GM19468 (cell line): ENCODE data around the gene COQ4.
"Not testable (repeated sequence)": the region's sequence is repeated elsewhere in the genome, so short reads cannot be mapped to it uniquely, and the experiment has no call there.

Source experiments
- ATAC-seq: cut with Tn5 transposase; IDR thresholded peaks from one replicate; pipeline ENCODE4 v1.9.1; 2021; ENCODE audit warnings: mild to moderate bottlenecking, moderate library complexity, moderate number of reproducible peaks; ENCODE audit not compliant: unreplicated experiment; ENCODE audit errors: extremely low read depth

Gene COQ4

DNA sequence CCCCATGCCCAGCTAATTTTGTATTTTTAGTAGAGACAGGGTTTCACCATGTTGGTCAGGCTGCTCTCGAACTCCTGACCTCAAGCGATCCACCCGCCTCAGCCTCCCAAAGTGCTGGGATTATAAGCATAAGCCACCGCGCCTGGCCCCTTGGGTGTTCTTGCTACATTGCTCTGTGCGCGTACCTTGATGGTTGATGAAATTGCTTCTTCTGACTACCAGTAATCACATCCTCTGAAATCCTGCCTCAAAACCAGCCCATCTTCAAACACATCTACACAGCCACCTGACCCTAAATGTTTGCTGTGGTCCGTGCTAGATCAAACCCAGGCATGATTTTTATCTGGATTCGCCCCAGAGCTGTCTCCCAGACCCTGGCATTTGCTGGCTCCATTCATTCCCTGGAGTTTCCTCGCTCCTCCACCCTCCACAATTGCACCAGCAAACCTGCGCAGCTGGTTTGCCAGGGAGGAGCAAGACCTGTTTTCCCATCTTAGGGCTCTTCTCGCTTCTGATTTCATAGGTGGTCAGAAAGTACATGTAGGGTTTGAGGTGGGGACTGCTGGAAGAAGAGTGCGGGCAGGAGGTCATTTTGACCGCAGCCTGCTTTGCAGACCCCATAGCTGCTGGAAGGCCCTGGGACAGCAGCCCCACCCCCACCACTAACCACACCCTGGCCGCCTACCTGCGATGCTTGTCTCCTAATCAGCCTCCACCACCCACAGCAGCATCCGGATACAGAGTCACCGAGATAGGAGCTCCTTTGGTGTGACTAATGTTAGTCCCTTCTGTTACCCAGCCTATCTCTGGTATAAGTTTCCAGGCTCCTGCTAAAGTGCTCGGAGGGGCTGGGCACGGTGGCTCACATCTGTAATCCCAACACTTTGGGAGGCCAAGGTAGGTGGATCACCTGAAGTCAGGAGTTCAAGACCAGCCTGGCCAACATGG lies 23.8 kb upstream of the COQ4 start:
- no peak for ATAC-seq

DNA sequence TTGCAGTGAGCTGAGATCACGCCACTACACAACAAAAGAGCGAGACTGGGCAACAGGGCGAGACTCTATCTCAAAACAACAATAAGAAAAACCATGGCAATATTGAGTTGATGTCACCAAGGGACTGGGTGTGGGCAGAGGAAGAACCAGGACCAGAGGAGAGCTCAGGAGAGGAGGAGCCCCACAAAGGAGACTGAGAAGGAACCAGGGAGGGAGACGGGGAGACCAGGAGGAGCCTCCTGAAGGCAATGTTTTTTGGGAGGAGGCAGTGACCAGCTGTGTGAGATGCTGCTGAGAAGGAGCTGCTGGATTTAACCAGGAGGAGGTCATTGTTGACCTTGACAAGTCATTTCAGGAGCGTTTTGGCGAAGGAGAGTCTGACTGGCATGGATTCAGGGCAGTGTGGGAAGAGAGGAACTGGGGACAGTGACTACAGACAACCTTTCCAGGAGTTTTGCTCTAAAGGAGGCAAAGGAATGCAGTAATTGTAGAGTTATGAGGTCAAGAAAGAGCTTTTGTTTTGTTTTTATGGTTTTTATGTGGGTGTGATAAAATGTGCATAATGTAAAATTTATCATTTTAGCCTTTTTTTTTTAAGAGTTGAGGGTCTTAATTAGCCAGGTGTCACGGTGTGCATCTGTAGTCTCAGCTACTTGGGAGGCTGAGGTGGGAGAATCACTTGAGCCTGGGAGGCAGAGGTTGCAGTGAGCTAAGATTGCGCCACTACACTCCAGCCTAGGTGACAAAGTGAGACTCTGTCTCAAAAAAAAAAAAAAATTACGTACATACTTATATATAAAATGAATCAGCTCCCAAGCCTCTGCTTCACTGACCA lies 18.3 kb upstream of the COQ4 start:
- no peak for ATAC-seq

DNA sequence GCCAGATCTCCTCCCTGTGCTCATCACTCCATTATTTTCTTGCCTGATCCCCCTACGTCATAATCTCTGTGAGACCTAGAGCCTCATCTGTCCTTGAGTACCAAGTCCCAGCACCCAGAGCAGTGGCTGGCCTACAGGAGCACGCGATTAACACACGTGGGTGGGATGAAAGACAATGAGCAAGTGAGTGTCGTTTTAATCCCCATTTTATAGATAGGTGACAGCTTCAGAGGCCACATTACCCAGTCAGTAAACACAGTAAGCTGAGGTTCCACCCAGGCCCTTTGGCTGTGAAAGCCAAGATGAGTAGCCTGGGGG lies 17.7 kb upstream of the COQ4 start:
- no peak for ATAC-seq

DNA sequence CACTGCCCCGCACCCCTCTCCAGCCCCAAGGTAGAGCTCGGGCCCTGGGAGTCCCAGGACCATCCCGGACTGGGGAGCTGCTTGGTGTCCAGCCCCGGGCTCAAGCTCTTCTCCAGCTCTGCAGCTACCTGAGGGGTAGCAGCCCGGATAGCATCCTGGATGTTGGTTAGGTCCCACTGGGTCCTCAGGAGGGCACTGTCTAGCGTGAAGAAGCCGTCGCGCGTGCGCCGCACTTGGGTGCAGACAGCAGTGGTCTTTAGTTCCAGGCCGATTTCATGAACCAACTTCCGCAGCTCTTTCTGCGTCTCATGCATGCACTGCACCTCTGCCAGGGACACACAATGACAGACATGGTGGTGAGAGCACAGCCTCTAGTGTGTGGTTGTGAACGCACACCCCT lies 13.1 kb upstream of the COQ4 start:
- ATAC-seq: no peak

DNA sequence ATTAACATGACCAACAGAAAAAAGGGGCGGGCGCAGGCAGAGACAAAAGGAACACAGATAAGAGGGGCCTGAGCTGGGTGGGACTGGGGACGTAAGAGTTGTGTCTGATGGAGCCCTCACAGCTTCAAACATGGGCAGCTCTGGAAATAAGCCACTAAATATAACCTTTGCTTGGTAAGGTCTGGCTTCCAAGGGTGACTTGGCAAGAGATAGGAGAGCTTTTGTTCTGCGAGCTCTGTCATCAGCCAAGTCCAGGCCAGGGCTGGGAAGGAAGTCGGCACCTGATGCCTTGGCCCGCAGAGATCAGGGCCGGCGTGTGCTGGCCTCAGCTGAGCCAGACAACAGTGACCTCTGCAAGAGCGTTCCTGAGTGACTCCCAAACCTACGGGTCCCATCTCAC lies 12.2 kb upstream of the COQ4 start:
- ATAC-seq: no peak

DNA sequence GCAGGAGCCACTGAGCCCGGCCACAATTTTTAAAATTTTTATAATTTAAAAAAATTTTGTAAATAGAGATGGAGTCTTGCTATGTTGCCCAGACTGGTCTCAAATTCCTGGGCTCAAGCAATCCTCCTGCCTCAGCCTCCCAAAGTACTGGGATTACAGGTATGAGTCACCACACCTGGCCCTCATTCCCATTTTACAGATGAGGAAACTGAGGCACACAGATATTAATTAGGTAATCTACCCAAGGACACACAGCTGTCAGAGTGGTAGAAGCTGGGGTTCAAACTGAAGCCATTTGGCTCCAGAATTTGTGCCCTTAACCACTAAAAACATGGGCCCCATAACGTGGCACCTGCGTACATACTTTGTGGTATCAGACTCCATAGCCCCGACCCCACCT lies 7.9 kb upstream of the COQ4 start:
- ATAC-seq: no peak

DNA sequence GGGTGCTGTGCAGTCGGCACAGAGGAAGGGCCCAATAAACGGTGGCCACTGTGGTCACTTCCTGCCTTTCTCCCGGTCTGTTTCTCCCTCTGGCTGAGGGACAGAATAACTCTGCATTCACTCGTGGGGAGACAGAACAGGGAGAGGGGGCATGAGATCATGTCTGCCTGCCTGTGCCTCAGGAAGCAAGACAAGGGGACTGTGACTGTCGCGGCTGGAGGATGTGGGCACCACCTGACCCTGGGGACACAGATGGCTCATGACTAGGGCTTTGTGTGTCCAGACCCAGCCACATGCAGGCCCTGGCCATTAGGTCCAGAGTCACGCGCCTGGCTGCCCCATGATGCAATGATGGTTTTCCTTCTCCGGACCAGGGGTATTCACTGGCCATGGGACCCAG lies 6.2 kb upstream of the COQ4 start:
- ATAC-seq: no peak

DNA sequence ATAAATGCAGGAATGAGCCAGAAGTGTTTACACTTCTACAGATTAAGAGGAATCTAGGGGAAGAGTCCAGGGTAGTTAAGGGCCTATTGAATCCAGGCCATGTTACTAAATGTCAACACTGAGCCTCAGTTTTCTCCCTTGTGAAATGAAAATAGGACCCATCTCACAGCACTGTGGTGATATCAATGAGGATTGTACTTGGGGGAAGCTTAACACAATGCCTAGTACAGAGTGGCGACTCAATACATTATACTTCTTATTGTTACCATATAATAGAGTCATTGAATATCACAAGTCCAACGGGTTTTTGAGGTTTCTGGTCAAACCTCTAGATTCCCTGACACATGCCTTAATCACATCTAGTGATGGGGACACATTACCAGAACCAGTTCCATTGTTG lies 5.0 kb upstream of the COQ4 start:
- ATAC-seq: no peak

DNA sequence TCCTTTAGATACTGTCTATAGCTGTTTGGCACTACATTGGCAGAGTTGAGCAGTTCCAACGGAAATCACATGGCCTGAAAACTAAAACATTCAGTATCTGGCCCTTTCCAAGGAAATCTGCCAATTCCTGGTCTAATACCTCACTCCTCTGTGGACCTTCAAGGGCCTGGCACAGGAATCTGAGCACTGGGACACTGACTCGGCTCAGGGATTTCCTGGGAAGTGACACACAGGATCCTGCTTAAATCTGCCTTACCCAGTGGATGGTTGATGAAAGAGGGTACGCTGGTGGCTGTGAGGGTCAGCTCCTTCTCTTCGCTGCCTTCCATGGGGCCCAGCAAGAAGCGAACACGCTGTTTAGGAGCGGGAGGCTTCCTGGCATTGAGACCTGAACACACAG lies 1.3 kb upstream of the COQ4 start:
- no peak for ATAC-seq

DNA sequence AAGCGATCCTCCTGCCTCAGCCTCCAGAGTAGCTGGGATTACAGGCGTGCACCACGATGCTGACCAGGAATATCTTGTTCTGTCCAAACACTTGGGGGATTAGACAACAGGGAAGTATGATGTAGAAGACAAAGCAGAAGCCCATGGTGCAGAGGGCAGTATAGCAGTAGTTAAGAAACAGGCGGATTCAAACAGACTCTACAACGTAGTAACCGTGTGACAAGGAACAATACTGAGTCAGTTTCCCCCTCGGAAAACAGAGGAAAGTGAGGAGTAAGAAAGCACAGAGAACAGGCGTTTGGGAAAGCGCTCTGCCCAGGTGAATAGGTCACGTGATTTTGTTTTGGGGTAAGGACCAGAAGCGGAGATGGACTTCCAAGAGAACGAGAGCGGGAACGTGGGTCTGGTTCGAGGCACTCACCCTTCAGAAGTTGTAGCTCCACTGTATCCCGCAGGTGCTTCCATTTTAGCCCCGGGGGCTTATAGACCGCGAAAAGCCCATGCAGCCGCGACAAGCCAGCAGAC lies 698 bp upstream of the COQ4 start:
- no peak for ATAC-seq

DNA sequence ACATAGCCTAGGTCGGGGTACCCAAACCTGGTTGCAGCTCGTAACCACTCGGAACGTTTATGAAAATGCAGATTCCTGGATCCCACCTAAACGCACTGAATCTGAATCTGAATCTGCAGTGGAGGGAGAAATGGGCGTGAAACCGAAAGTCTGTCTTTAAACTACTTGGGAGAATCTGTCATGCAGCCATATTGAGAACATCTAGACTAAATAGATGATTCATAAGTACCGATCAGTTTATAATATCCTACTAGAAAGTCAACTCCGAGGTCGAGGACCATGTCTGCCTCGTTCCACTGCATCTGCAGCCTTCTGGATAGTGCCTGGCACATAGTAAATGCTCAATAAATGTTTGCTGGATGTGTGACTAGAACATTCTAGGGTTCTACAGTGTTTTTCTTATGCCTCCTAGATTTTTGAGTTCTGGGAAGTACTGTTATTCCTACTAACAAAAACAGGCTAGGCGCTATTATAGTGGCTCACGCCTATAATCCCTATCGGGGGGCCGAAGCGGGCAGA lies 632 bp downstream of the COQ4 start:
- ATAC-seq: no peak

DNA sequence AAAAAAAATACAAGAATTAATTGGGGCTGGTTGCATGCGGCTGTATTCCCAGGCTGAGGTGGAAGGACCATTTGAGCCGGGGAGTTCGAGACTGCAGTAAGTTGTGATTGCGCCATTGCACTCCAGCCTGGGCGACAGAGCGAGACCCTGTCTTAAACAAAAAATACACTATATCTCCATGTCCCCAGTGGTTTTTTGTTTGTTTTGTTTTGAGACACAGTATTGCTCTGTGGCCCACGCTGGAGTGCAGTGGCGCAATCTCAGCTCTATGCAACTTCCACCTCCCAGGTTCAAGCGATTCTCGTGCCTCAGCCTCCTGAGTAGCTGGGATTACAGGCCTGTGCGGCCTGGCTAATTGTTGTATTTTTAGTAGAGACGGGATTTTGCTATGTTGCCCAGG lies 1.2 kb downstream of the COQ4 start:
- no peak for ATAC-seq

DNA sequence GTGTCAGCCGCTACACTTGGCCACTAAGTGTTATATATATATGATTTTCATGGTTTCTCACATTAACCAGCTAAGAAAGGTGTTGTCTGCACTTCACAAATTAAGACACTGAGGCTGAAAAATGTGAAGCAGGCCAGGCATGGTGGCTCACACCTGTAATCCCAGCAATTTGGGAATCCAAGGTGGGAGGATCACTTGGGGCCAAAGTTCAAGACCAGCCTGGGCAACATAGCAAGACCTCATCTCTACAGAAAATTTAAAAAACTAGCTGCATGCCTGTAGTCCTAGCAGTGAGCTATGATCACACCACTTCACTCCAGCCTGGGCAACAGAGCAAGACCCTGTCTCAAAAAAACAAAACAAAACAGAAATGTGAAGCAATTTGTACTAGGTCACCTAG lies 1.8 kb downstream of the COQ4 start:
- ATAC-seq: no peak

DNA sequence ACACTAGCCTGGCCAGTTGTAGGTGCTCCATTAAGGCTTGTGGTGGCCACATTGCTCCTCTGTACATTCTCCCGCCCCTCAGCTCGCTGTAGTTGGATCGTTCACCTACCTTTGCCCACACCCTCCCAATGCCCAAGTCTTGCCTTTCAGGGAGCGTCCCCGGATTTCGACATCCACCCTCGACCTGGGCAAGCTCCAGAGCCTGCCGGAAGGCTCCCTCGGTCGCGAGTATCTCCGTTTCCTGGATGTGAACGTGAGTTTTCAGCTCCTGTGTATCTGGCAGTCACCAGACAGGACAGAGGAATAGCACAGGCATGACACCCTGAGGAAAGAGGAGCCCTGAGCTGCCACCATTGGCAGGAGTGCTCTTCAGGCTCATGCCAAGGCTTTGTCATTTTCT lies 3.0 kb downstream of the COQ4 start:
- ATAC-seq: no peak

DNA sequence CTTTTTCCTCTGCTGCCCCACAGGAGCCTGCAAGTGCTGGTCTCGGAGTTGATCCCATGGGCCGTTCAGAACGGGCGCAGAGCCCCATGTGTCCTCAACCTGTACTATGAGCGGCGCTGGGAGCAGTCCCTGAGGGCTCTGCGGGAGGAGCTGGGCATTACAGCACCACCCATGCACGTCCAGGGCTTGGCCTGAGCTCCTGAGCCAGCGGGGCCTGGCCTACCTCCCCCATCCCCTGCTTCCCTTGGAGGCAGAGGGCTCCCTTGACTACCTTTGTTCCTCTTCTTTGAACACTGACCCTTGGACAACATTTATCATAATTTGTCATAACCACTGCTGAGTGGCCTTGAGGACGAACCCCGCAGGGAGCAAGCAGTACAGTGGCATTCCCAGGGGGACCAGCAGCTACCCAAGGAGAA lies 10.8 kb downstream of the COQ4 start:
- ATAC-seq: no peak

DNA sequence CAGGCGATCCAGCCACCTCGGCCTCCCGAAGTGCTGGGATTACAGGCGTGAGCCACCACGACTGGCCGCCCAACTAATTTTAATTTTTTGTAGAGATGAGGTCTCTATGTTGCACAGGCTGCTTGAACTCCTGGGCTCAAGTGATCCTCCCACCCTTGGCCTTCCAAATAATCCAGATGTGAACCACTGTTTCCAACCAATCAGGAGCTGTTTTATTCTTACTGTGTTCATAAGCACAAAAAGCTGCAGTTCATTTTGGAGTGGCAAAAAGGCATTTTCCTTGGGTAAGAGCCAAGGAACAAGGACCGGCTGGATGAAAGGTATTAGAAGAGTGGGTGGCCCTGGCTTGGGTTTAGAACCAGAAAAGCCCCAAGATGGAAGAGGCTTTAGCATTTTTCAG lies 12.5 kb downstream of the COQ4 start:
- no peak for ATAC-seq

DNA sequence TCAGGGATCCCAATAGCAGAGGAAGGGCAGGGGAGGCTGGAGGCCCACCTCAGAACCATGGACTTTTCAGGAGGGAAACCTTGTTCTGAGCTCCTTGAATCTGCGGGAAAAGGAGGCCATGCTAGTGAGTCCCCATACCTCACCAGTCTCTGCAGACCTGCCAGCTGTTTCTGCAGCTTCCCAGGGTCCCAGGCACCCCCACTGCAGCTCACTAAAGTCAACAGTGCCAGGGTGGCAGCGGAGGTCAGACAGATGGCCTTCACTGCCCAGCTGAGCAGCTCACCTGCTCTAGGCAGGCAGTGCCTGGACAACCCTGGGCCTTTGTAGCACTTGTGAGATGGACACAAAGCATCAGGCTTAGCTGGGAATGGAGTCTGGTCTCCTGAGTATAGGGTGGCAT lies 13.3 kb downstream of the COQ4 start:
- ATAC-seq: no peak

DNA sequence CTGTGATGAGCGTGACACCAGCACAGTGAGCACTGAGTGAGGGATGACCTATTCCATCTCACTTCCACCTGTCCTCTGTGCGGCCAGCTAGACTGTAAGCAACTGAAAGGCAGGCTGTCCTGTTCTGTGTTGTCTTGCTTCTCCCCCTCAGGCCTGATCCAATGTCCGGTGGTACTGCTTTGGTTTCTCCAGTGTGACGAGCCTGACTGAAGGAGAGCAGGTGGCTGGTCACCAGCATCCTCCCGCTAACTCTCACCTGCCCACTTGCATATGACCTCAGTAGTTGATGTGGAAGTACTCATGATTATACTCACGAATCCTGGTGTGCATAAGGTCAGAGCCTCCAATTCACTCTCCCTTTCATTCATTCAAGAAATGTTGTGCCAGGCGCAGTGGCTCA lies 15.3 kb downstream of the COQ4 start:
- ATAC-seq: no peak

DNA sequence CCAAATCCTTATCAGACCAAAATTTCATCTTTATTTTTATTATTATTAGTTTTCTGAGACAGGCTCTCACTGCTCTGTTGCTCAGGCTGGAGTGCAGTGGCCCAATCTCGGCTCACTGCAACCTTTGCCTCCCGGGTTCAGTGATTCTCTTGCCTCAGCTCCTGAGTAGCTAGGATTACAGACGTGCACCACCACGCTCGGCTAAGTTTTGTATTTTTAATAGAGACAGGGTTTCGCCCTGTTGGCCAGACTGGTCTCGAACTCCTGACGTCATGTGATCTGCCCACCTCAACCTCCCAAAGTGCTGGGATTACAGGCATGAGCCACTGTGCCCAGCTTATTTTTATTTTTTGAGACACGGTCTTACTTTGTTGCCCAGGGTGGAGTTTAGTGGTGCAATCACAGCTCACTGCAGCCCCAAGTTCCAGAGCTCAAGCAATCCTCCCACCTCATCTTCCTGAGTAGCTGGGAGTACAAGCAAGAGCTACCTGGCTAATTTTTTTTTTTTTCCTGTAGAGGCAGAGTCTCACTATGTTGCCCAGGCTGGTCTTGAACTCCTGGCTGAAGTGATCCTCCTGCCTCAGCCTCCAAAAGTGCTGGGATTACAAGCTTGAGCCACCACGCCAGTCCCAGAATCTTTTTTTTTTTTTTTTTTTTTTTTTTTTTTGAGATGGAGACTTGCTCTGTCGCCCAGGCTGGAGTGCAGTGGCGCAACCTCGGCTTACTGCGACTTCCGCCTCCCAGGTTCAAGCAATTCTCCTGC lies 16.4 kb downstream of the COQ4 start:
- not testable (repeated sequence) for ATAC-seq
